GM18861 (cell line): ENCODE results near the gene NAT9.
A peak's percentile ranks its signal among the peaks of the same experiment; 100 is the strongest.

Experiments used
- ATAC-seq: cut with Tn5 transposase; IDR thresholded peaks from one replicate; pipeline ENCODE4 v1.9.1; 2021; ENCODE audit not compliant: unreplicated experiment

NAT9 gene

GRCh38 chr17:74780443-74781238 lies 4.5 kb upstream of the NAT9 start:
- no peak for ATAC-seq

- peak; percentile 44 for ATAC-seq
Measured at GRCh38 chr17:74779948-74780400, 3.8 kb upstream of the NAT9 start.

GRCh38 chr17:74779501-74779900 lies 3.4 kb upstream of the NAT9 start:
- no peak for ATAC-seq

- no peak for ATAC-seq
Measured at GRCh38 chr17:74778960-74779359, 2.8 kb upstream of the NAT9 start.

- no peak for ATAC-seq
Measured at GRCh38 chr17:74777901-74778515, 1.9 kb upstream of the NAT9 start.

- ATAC-seq, result no peak
Measured at GRCh38 chr17:74776990-74777389, 845 bp upstream of the NAT9 start.

- no peak for ATAC-seq
Measured at GRCh38 chr17:74775409-74776043, 619 bp downstream of the NAT9 start.

- ATAC-seq, result no peak
Measured at GRCh38 chr17:74773871-74774286, 2.3 kb downstream of the NAT9 start.

GRCh38 chr17:74773414-74773813 lies 2.7 kb downstream of the NAT9 start:
- no peak for ATAC-seq

GRCh38 chr17:74772053-74772452 lies 4.1 kb downstream of the NAT9 start:
- no peak for ATAC-seq

- no peak for ATAC-seq
Measured at GRCh38 chr17:74771319-74771914, 4.7 kb downstream of the NAT9 start.

- ATAC-seq, result peak; percentile 48
Measured at GRCh38 chr17:74770498-74771318, 5.4 kb downstream of the NAT9 start.

- ATAC-seq, result no peak
Measured at GRCh38 chr17:74769856-74770497, 6.2 kb downstream of the NAT9 start.

- ATAC-seq, result no peak
Measured at GRCh38 chr17:74769266-74769855, 6.8 kb downstream of the NAT9 start.

GRCh38 chr17:74768763-74769114 lies 7.4 kb downstream of the NAT9 start:
- no peak for ATAC-seq

GRCh38 chr17:74768069-74768762 lies 7.9 kb downstream of the NAT9 start:
- no peak for ATAC-seq

GRCh38 chr17:74767111-74767516 lies 9.0 kb downstream of the NAT9 start:
- ATAC-seq, result no peak

GRCh38 chr17:74766413-74766812 lies 9.7 kb downstream of the NAT9 start:
- ATAC-seq, result no peak

- ATAC-seq, result no peak
Measured at GRCh38 chr17:74764751-74765286, 11.3 kb downstream of the NAT9 start.
